CD4-positive, CD25-positive, alpha-beta regulatory T cell (primary cell): Measurements from ENCODE around the gene OBP2B. TPM values are rescaled to one million over a fixed set of nuclear protein-coding genes. Genes with fewer than 3 reads are reported as not detected.
A peak's percentile ranks its signal among the peaks of the same experiment; 100 is the strongest.

ENCODE experiments used
- ATAC-seq, 2 donors: fragments of 150-1000 bp; cut with Tn5 transposase; one replicate each; pipeline ENCODE4 v1.10.0; 2021; ENCODE audit warnings: low read depth in 2 of 2, moderate number of reproducible peaks in 2 of 2, moderate library complexity in 1 of 2
- DNase-seq, 3 donors: peaks; one replicate each; pipeline versions ENCODE4 v3.0.0 to v3.0.0-alpha.2; 2012 to 2022; ENCODE audit warnings: mixed read lengths in 1 of 3
- H3K27ac ChIP-seq: one replicate; pipeline ENCODE4 v1.7.0; 2013; ENCODE audit warnings: mild to moderate bottlenecking, low read length; ENCODE audit not compliant: insufficient read depth, poor library complexity, severe bottlenecking
- H3K27me3 ChIP-seq: one replicate; pipeline ENCODE4 v1.7.0; 2013; ENCODE audit warnings: low read length; ENCODE audit not compliant: control insufficient read depth, insufficient read depth
- H3K36me3 ChIP-seq: one replicate; pipeline ENCODE4 v1.7.0; 2013; ENCODE audit warnings: mild to moderate bottlenecking, low read length, moderate library complexity; ENCODE audit not compliant: control insufficient read depth, insufficient read depth
- H3K4me1 ChIP-seq: 2 replicates; pipeline ENCODE4 v1.7.0; 2013; ENCODE audit warnings: mild to moderate bottlenecking, low read length; ENCODE audit not compliant: insufficient read depth, control insufficient read depth, poor library complexity, severe bottlenecking
- H3K4me3 ChIP-seq: one replicate; pipeline ENCODE4 v1.7.0; 2013; ENCODE audit warnings: low read depth, mild to moderate bottlenecking, low read length, moderate library complexity
- H3K9me3 ChIP-seq, 2 experiments: 1 replicate in 1 of 2; 2 replicates in 1 of 2; pipeline ENCODE4 v1.7.0; 2013; ENCODE audit warnings: low read length in 2 of 2, mild to moderate bottlenecking in 1 of 2, moderate library complexity in 1 of 2; ENCODE audit not compliant: control insufficient read depth in 2 of 2
- H3K27ac Mint-ChIP-seq, 3 donors: one replicate each; pipeline ENCODE4 v1.8.0; 2020 to 2022; ENCODE audit warnings: mild to moderate bottlenecking in 3 of 3, mixed read lengths in 3 of 3, moderate library complexity in 2 of 3
- H3K27me3 Mint-ChIP-seq: one replicate; pipeline ENCODE4 v1.8.0; 2022; ENCODE audit warnings: mild to moderate bottlenecking, mixed read lengths
- H3K36me3 Mint-ChIP-seq: one replicate; pipeline ENCODE4 v1.8.0; 2020; ENCODE audit warnings: mixed read lengths
- H3K4me1 Mint-ChIP-seq, 4 donors: one replicate each; pipeline ENCODE4 v1.8.0; 2020 to 2022; ENCODE audit warnings: mixed read lengths in 4 of 4, mild to moderate bottlenecking in 1 of 4
- H3K4me3 Mint-ChIP-seq, 4 donors: one replicate each; pipeline ENCODE4 v1.8.0; 2020 to 2022; ENCODE audit warnings: mild to moderate bottlenecking in 4 of 4, mixed read lengths in 4 of 4, moderate library complexity in 3 of 4
- H3K9me3 Mint-ChIP-seq, 7 donors: one replicate each; pipeline ENCODE4 v1.8.0; 2020 to 2022; ENCODE audit warnings: mixed read lengths in 7 of 7, mild to moderate bottlenecking in 3 of 7, moderate library complexity in 2 of 7
- polyA plus RNA-seq, 4 donors: library from polyadenylated mRNA; unstranded; fragments of 300-500 nt; fragmentation: Illumina TruSeq; gene quantifications; one replicate each; pipeline ENCODE4 v1.2.3, GENCODE V29; 2021
- total RNA-seq: library from RNA; stranded (reverse); gene quantifications from one replicate; pipeline ENCODE4 v1.2.3, GENCODE V29; 2022

The OBP2B gene
- total and polyA plus RNA-seq, 5 donors from 2014 or later = not detected

DNA sequence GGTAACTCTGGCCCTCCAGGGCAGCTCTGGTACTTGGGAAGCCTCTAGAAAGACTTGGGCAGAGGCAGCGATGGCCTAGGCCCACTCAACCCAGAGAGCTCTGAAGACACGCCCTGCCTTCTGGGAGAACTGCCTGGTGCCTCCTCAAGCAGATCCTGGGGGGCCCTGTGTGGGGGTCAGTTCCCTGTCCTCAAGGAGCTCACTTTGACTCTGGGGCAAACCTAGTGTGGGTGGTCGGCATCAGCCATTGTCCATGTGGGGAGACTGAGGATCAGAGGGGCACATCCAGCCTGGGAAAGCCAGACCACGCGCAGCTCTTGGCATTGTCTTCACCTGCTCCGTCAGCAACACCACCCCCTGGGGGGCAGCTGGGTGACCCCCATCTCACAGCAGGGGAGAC is 37.9 kb upstream of the OBP2B start:
- no peak overlapping the region for H3K27ac Mint-ChIP-seq
- DNase-seq = no peak
- H3K4me3 Mint-ChIP-seq = no peak overlapping the region
- peaks cover 16% of the 10 kb centered on the region for H3K27me3 Mint-ChIP-seq
- no peaks in the 10 kb centered on the region for H3K4me1 Mint-ChIP-seq
- Histone ChIP-seq H3K27me3 (no peaks in the 10 kb centered on the region), H3K27ac (no peak overlapping the region), H3K36me3 (no peaks in the 10 kb centered on the region), H3K4me3 (no peak overlapping the region), H3K4me1 (no peaks in the 10 kb centered on the region), H3K9me3 (no peaks in the 10 kb centered on the region)
- H3K9me3 Mint-ChIP-seq = no peaks in the 10 kb centered on the region
- no peak for ATAC-seq
- H3K36me3 Mint-ChIP-seq = no peaks in the 10 kb centered on the region

DNA sequence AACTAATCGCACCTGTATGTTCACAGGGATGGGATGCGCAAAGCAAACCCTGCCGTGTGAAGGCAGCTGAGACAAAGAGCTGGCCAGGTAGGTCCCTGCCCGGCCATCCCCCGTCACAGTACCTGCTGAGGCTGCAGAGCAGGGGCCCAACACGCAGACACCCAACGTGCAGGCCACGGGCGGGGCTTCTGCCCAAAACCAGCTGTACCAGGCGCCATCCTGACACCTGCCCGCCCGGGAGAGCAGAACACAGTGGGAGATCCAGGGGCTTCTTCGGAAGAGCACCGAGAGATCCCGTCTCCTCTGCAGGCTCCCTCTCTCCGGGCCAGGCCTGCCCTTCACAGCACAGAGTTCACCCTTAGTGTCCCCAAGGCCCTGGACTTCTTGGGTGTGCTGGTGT is 37.5 kb upstream of the OBP2B start:
- Histone ChIP-seq H3K27ac (no peak overlapping the region), H3K9me3 (no peaks in the 10 kb centered on the region), H3K36me3 (no peaks in the 10 kb centered on the region), H3K4me3 (no peak overlapping the region), H3K4me1 (no peaks in the 10 kb centered on the region), H3K27me3 (no peaks in the 10 kb centered on the region)
- Mint-ChIP-seq H3K4me3 (no peak overlapping the region), H3K9me3 (no peaks in the 10 kb centered on the region), H3K36me3 (no peaks in the 10 kb centered on the region), H3K27me3 (peaks cover 16% of the 10 kb centered on the region), H3K4me1 (no peaks in the 10 kb centered on the region), H3K27ac (no peak overlapping the region)
- ATAC-seq (no peak), DNase-seq (no peak)

DNA sequence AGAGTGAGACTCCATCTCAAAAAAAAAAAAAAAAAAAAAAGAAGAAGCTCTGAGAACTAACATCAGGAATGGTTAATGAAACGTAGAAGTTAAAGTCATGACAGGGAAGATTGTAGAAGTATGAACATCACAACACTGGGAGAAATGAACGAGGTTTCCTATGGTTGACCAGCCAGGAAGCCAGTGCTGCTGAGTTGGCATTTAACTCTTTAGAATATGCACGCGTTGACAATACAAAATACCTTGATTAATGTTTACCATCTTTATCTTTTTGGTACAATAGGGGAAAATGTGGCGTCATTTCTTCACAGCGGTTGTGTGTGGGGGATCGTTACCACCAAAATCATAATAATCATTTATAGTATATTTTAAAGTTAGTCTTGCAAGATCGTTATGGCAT is 33.9 kb upstream of the OBP2B start:
- H3K36me3 ChIP-seq = no peaks in the 10 kb centered on the region
- no peak overlapping the region for H3K27ac Mint-ChIP-seq
- H3K9me3 Mint-ChIP-seq = no peaks in the 10 kb centered on the region
- H3K27me3 Mint-ChIP-seq = peaks cover 13% of the 10 kb centered on the region
- no peak overlapping the region for H3K27ac ChIP-seq
- DNase-seq (no peak), ATAC-seq (no peak)
- no peaks in the 10 kb centered on the region for H3K27me3 ChIP-seq
- no peak overlapping the region for H3K4me3 ChIP-seq
- H3K9me3 ChIP-seq = no peaks in the 10 kb centered on the region
- H3K4me1 ChIP-seq = peaks cover 7% of the 10 kb centered on the region
- H3K4me3 Mint-ChIP-seq = no peak overlapping the region
- no peaks in the 10 kb centered on the region for H3K36me3 Mint-ChIP-seq
- peaks cover 0 to 14% (median 5%) of the 10 kb centered on the region in 4 donors for H3K4me1 Mint-ChIP-seq

DNA sequence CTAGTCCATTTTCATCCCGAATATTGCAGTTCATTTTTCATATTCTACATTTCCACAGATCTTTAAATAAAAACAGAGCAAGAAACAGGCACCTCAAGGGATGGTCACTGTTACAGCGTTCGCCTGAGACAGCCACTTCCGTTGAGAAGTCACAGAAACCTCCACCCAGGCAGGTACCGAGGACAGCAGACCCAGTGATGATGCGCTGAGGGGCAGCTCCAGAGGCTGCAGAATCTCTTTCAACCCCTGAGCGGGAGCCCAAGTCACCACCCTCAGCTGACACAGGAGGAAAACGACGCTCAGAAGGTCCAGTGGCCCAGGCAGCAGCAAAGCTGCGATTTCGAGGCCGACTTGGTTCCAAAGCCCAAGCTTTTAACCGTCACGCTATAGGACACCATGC is 33.2 kb upstream of the OBP2B start:
- H3K9me3 ChIP-seq = no peaks in the 10 kb centered on the region
- no peak overlapping the region for H3K27ac ChIP-seq
- no peak for DNase-seq
- H3K4me1 Mint-ChIP-seq = peaks cover 0 to 18% (median 7%) of the 10 kb centered on the region in 4 donors
- no peak overlapping the region for H3K4me3 Mint-ChIP-seq
- no peaks in the 10 kb centered on the region for H3K27me3 ChIP-seq
- peaks cover 7% of the 10 kb centered on the region for H3K4me1 ChIP-seq
- H3K27ac Mint-ChIP-seq = no peak overlapping the region
- no peaks in the 10 kb centered on the region for H3K36me3 Mint-ChIP-seq
- no peak for ATAC-seq
- H3K4me3 ChIP-seq = no peak overlapping the region
- H3K36me3 ChIP-seq = no peaks in the 10 kb centered on the region
- no peaks in the 10 kb centered on the region for H3K9me3 Mint-ChIP-seq
- H3K27me3 Mint-ChIP-seq = peaks cover 19% of the 10 kb centered on the region

DNA sequence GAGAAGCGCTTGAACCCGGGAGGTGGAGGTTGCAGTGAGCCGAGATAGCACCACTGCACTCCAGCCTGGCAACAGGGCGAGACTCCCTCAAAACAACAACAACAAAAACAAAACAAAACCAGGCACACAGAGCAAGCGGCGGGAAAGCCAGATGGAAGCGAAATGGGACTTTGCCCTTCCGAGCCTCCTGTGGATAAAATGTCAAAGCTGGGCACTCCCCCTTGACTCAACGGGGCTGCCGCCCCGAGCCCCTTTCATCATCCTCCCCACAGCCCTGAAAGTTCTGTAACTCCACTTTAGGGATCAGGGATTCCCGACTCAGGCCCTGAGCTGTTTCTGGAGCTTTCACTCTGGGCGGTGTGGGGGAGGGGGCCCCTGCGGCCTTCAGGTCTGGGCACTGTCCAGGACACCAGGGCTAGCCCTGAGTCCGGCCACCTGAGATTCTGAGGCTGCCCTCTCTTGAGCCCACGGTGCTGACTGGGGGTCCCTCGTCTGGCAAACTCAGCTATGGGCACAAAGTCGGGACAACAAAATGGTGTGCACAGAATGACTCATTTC is 30.6 kb upstream of the OBP2B start:
- Histone ChIP-seq H3K9me3 (no peaks in the 10 kb centered on the region), H3K36me3 (no peaks in the 10 kb centered on the region), H3K4me3 (no peak overlapping the region), H3K27ac (no peak overlapping the region), H3K4me1 (peaks cover 7% of the 10 kb centered on the region), H3K27me3 (no peaks in the 10 kb centered on the region)
- Mint-ChIP-seq H3K36me3 (no peaks in the 10 kb centered on the region), H3K27ac (no peak overlapping the region), H3K9me3 (no peaks in the 10 kb centered on the region), H3K4me1 (peaks cover 0 to 18% (median 7%) of the 10 kb centered on the region in 4 donors), H3K27me3 (peaks cover 13% of the 10 kb centered on the region), H3K4me3 (no peak overlapping the region)
- no peak for ATAC-seq
- DNase-seq = no peak

DNA sequence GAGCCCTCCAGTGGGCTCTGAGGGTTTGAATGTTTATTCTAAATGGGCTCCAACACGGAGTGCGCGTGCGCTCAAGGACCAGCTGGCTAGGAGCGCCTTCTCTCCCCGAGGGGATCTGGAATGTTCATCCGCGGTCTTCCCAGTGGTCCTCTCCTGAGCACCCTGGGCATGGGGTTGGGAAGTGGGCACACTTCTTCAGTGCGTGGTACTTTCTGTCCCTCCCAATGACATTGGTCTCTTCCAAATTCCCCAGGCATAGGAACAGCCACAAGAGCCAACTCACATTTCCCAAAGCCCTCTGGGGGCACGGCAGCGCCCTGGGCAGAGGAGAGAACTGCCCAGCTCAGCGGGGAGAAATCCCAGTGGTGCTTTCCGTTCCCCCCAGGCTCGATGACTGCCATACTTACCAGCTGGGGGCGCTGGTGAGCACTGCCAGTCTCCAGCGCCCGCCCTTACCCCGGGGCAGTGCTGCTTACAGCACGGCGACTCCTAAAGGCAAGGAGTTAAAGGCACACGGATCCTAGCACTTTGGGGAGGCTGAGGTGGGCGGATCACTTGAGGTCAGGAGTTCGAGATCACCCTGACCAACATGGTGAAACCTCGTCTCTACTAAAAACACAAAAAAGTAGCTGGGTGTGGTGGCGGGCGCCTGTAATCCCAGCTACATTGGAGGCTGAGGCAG is 29.9 kb upstream of the OBP2B start:
- Histone ChIP-seq H3K4me3 (no peak overlapping the region), H3K27me3 (no peaks in the 10 kb centered on the region), H3K36me3 (no peaks in the 10 kb centered on the region), H3K4me1 (peaks cover 7% of the 10 kb centered on the region), H3K27ac (no peak overlapping the region), H3K9me3 (no peaks in the 10 kb centered on the region)
- ATAC-seq (peak; percentile 64), DNase-seq (peak; percentile 25 to 67 (median 48))
- Mint-ChIP-seq H3K27ac (no peak overlapping the region), H3K4me3 (peak overlapping the region in 1 of 4 donors; percentile 11), H3K36me3 (no peaks in the 10 kb centered on the region), H3K27me3 (peaks cover 13% of the 10 kb centered on the region), H3K4me1 (peaks cover 0 to 18% (median 7%) of the 10 kb centered on the region in 4 donors), H3K9me3 (no peaks in the 10 kb centered on the region)

DNA sequence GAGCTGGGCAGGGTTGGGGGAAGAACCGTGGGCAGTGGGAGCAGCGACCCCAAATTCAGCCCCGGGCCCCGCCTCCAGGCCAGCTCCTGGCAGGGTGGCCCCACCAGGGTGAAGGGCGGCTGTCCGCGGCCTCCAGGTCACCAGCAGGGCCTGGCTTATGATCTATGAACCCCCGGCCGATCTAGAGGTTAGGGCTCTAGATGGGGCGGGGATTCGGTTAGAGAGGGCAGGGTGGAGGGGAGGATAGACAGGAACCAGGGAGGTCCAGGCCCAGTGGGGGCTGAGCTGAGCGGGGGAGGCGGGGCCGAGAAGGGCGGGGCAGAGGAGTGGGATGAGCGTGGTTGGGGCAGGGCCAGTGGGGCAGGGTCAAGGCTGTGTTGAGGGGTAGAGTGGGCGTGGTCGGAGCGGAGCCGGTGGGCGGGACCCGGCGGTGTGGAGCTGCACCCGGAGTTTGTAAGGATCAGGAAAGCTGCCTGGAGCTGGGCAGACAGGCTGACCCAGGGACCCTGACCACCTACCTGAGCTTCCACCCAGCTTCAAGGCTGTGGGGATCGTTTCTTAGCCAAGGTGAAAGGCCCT is 29.3 kb upstream of the OBP2B start:
- Mint-ChIP-seq H3K27me3 (peaks cover 13% of the 10 kb centered on the region), H3K36me3 (no peaks in the 10 kb centered on the region), H3K4me1 (peaks cover 0 to 18% (median 7%) of the 10 kb centered on the region in 4 donors), H3K9me3 (no peaks in the 10 kb centered on the region), H3K4me3 (peak overlapping the region in 2 of 4 donors; percentile 11 to 24), H3K27ac (no peak overlapping the region)
- peak in 1 of 3 donors; percentile 23 for DNase-seq
- no peak overlapping the region for H3K4me3 ChIP-seq
- peak in 1 of 2 donors; percentile 25 for ATAC-seq
- no peak overlapping the region for H3K27ac ChIP-seq
- H3K36me3 ChIP-seq = no peaks in the 10 kb centered on the region
- H3K4me1 ChIP-seq = peaks cover 7% of the 10 kb centered on the region
- no peaks in the 10 kb centered on the region for H3K9me3 ChIP-seq
- no peaks in the 10 kb centered on the region for H3K27me3 ChIP-seq
